CD4-positive, alpha-beta memory T cell (primary cell): ENCODE results near the gene RIPK1. TPM values are rescaled to one million over a fixed set of nuclear protein-coding genes. Genes with fewer than 3 reads are reported as not detected.
A peak's percentile ranks its signal among the peaks of the same experiment; 100 is the strongest.

Source experiments
- CTCF ChIA-PET: fragments of 350-600 bp; sonication (Branson Sonifier 250); formaldehyde crosslinking; loops from one replicate; lab custom pipeline; 2021; ENCODE audit warnings: inconsistent platforms; ENCODE audit not compliant: partially characterized antibody; lab: Charles Lee
- POLR2A ChIA-PET: fragments of 350-600 bp; sonication (Branson Sonifier 250); formaldehyde crosslinking; loops from one replicate; lab custom pipeline; 2021; ENCODE audit not compliant: partially characterized antibody; lab: Charles Lee
- DNase-seq, 5 donors: peaks; one replicate each; pipeline versions ENCODE4 v3.0.0 to v3.0.0-alpha.2; 2020 to 2022; ENCODE audit warnings: mixed read lengths in 1 of 5
- H3K27ac ChIP-seq: one replicate; pipeline ENCODE4 v1.7.0; 2013; ENCODE audit warnings: low read depth, low read length
- H3K27me3 ChIP-seq: 2 replicates; pipeline ENCODE4 v1.7.0; 2013; ENCODE audit warnings: mild to moderate bottlenecking, low read length, moderate library complexity; ENCODE audit not compliant: insufficient read depth
- H3K36me3 ChIP-seq: 2 replicates; pipeline ENCODE4 v1.7.0; 2013; ENCODE audit warnings: mild to moderate bottlenecking, low read length, moderate library complexity; ENCODE audit not compliant: insufficient read depth
- H3K4me1 ChIP-seq: 2 replicates; pipeline ENCODE4 v1.7.0; 2013; ENCODE audit warnings: mild to moderate bottlenecking, low read length, moderate library complexity; ENCODE audit not compliant: insufficient read depth
- H3K4me3 ChIP-seq, 2 donors: one replicate each; pipeline ENCODE4 v1.7.0; 2013; ENCODE audit warnings: low read length in 2 of 2, mild to moderate bottlenecking in 1 of 2
- H3K9me3 ChIP-seq, 2 donors: one replicate each; pipeline ENCODE4 v1.7.0; 2013; ENCODE audit warnings: low read length in 2 of 2, control low read depth in 1 of 2; ENCODE audit not compliant: control insufficient read depth in 1 of 2
- H3K27ac Mint-ChIP-seq, 7 donors: one replicate each; pipeline ENCODE4 v1.8.0; 2020 to 2021; ENCODE audit warnings: mixed read lengths in 7 of 7, mild to moderate bottlenecking in 6 of 7, inconsistent platforms in 3 of 7, moderate library complexity in 3 of 7
- H3K27me3 Mint-ChIP-seq, 2 donors: one replicate each; pipeline ENCODE4 v1.8.0; 2020 to 2021; ENCODE audit warnings: mixed read lengths in 2 of 2
- H3K36me3 Mint-ChIP-seq, 2 donors: one replicate each; pipeline ENCODE4 v1.8.0; 2020 to 2021; ENCODE audit warnings: mixed read lengths in 2 of 2, inconsistent platforms in 1 of 2, mild to moderate bottlenecking in 1 of 2
- H3K4me1 Mint-ChIP-seq, 4 donors: one replicate each; pipeline ENCODE4 v1.8.0; 2020 to 2021; ENCODE audit warnings: mixed read lengths in 4 of 4, mild to moderate bottlenecking in 1 of 4
- H3K4me3 Mint-ChIP-seq, 8 donors: one replicate each; pipeline ENCODE4 v1.8.0; 2020 to 2021; ENCODE audit warnings: mixed read lengths in 8 of 8, mild to moderate bottlenecking in 7 of 8, moderate library complexity in 6 of 8, inconsistent platforms in 3 of 8
- H3K9me3 Mint-ChIP-seq, 8 donors: one replicate each; pipeline ENCODE4 v1.8.0; 2020 to 2021; ENCODE audit warnings: mixed read lengths in 8 of 8, mild to moderate bottlenecking in 5 of 8, inconsistent platforms in 3 of 8, moderate library complexity in 1 of 8
- intact Hi-C: fragments of 100-400 bp; cut with micrococcal nuclease; formaldehyde crosslinking; loops from one replicate; pipeline ENCODE4 v1.15.1; 2023
- polyA plus RNA-seq, 2 donors: library from polyadenylated mRNA; unstranded; fragments of 300-500 nt; fragmentation: Illumina TruSeq; gene quantifications; one replicate each; pipeline ENCODE4 v1.2.3, GENCODE V29; 2021
- total RNA-seq, 2 experiments: library from RNA; stranded (reverse); gene quantifications; one replicate each; pipeline ENCODE4 v1.2.3, GENCODE V29; 2021

RIPK1 gene
- total and polyA plus RNA-seq, 4 experiments from 2014 or later, result 13.1 to 39.0 (median 34.8) TPM

DNA sequence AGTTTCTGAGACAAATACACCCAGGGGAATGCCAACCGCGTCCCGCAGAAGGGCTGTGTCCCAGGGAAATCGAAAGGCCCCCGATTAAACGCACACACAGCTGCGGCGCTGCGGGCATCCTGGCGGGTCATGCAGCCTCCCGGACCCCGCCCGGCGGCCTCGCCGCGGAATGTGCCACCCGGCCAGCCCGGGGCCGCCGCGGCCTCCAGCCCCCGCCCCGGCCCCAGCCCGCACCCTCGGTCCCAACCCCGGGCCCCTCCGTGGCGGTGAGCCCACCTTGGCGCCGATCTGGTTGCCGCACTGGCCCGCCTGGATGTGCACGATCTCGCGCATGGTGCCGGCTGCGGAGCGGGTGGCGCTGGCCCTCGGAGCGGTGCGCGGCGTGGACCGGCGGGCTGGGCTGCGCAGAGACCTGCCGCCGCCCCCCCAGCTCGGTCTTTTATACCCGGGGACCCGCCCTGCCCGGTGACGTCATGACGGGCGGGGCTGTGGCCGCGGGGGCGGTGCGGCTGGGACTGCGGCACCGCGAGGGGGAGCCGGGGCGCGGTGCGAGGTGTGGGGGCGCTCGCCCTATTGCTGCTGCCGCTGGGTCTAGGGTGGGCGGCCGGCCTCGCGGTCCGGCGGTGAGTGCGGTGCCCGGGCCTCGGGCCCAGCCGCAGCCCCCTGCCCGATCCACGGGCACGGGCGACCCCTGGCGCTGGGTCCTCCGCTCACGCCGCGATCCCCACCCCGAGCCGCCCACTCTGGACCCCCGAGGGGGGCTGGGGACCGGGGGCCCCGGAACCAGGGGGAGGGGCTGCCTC is 89.0 kb downstream of the RIPK1 start, which contains the start of gene TUBB2A:
TUBB2A (minus strand) TSS at position 414 of the 803 bp plus-strand sequence; CDS start at position 333, 81 bp downstream.
- intact Hi-C loops, result loop anchor here (1.0 to 2.0 kb wide), 5 partner anchors 31 to 101 kb away; partner anchors contain the start of genes BPHL, PSMG4 and RIPK1
- Histone ChIP-seq H3K9me3 (no peaks in the 10 kb centered on the region), H3K4me1 (peaks cover 30% of the 10 kb centered on the region), H3K27ac (peak within 1 kb of the TSS; percentile 81), H3K4me3 (peak within 1 kb of the TSS; percentile 49 to 81), H3K36me3 (no peaks in the 10 kb centered on the region), H3K27me3 (no peaks in the 10 kb centered on the region)
- ChIA-PET CTCF (interaction anchor here (0.6 to 3.9 kb wide), 20 partner anchors 8 to 575 kb away, joined by 3 to 37 read pairs (median 4); no protein-coding TSS in a partner anchor), POLR2A (interaction anchor here (0.5 to 2.5 kb wide), 14 partner anchors 9 to 902 kb away, joined by 3 to 10 read pairs (median 6); partner anchors contain the start of genes BPHL, PSMG4 and RIPK1)
- H3K36me3 Mint-ChIP-seq, result peaks cover 14 to 16% of the 10 kb centered on the region in 2 donors
- H3K9me3 Mint-ChIP-seq, result no peaks in the 10 kb centered on the region
- H3K27me3 Mint-ChIP-seq, result no peaks in the 10 kb centered on the region
- peaks cover 21 to 44% (median 32%) of the 10 kb centered on the region in 4 donors for H3K4me1 Mint-ChIP-seq
- peak; percentile 83 to 95 (median 91) for DNase-seq
- H3K27ac Mint-ChIP-seq, result peak within 1 kb of the TSS; percentile 86 to 97 (median 94)
- peak within 1 kb of the TSS; percentile 88 to 95 (median 92) for H3K4me3 Mint-ChIP-seq

DNA sequence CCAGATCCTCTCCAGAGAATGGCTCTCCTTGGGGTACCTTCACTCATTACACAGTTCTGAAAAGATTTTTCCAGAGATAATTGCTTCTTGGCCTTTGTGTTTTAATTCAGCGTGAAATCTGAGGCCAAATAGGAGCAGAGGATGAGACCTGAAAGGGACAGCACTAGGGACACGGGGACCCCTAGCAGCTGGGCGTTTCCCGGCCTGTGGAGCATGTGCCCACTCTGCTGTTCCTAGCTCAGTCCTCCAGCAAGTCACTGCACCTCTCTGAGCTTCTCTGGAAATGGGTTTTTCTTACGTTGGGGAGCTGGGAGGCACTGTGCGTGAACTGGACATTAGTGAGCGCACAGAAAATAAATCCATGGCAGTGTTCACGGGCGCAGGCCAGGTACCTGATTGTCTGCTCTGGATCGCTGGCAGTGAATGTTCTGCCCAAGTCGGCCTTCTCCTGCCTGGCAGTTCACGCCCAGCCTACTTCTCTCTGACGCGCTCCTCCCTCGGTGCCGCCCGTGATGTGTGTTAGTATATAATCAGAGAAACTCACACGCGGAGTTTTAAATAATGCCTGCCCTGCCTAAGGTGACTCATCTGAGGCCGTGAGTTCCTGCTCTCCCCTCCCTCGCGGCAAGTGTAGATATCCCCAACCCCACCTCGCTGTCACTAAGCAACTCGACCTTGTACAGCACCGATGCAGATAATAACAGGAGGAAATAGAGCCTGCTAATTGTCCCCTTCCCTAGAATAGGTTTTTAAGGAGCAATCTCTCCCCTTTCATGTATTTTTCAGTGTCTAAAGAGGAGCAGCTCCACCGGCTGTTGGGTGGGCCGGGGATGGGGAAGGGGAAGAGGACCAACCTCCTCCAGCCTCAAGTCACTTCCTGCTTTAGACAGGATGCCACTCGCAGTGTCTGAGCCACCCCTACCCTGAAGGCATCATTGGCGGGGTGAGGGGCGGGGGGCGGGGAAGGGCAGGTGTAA is 91.8 kb downstream of the RIPK1 start:
- Histone ChIP-seq H3K4me1 (peaks cover 36% of the 10 kb centered on the region), H3K27ac (peak overlapping the region; percentile 61), H3K27me3 (no peaks in the 10 kb centered on the region), H3K9me3 (no peaks in the 10 kb centered on the region), H3K4me3 (no peak overlapping the region), H3K36me3 (no peaks in the 10 kb centered on the region)
- Mint-ChIP-seq H3K4me3 (peak overlapping the region; percentile 43 to 83 (median 72)), H3K27me3 (no peaks in the 10 kb centered on the region), H3K9me3 (no peaks in the 10 kb centered on the region), H3K4me1 (peaks cover 29 to 61% (median 41%) of the 10 kb centered on the region in 4 donors), H3K36me3 (peaks cover 2 to 9% of the 10 kb centered on the region in 2 donors), H3K27ac (peak overlapping the region; percentile 86 to 97 (median 93))
- ChIA-PET POLR2A (interaction anchor here (2.0 kb wide), 1 partner anchor 49 kb away, joined by 4 read pairs; no protein-coding TSS in a partner anchor), CTCF (interaction anchor here (0.7 to 3.9 kb wide), 4 partner anchors 14 to 99 kb away, joined by 4 to 37 read pairs (median 8); partner anchors contain the start of gene PSMG4)
- intact Hi-C loops, result loop anchor here (5.0 kb wide), 3 partner anchors 163 to 857 kb away; partner anchors contain the start of genes NQO2 and SLC22A23
- DNase-seq, result peak; percentile 67 to 91 (median 78)

DNA sequence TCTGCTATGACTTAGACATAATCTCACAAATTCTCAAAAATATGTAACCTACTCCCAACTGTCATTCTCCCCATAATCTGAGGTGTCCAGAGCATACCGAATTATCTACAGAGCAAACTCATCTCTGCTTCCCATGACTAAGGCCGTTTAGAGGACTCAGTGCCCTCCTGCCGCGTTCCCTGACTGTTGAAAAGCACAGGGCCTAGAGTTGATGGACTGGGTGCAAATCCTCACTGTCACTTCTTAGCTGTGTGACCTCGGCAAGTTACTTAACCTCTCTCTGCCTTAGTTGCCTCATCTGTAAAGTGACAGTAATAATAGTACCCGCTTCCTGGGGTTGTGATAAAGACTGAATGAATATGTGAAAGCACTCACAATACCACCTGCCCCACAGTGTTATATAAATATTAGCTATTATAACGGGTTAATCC is 93.8 kb downstream of the RIPK1 start:
- POLR2A ChIA-PET, result interaction anchor here (0.8 to 2.1 kb wide), 8 partner anchors 9 to 139 kb away, joined by 3 to 6 read pairs (median 4); partner anchors contain the start of gene RIPK1
- Mint-ChIP-seq H3K4me1 (peaks cover 27 to 49% (median 33%) of the 10 kb centered on the region in 4 donors), H3K27ac (peak overlapping the region; percentile 55 to 97 (median 89))

DNA sequence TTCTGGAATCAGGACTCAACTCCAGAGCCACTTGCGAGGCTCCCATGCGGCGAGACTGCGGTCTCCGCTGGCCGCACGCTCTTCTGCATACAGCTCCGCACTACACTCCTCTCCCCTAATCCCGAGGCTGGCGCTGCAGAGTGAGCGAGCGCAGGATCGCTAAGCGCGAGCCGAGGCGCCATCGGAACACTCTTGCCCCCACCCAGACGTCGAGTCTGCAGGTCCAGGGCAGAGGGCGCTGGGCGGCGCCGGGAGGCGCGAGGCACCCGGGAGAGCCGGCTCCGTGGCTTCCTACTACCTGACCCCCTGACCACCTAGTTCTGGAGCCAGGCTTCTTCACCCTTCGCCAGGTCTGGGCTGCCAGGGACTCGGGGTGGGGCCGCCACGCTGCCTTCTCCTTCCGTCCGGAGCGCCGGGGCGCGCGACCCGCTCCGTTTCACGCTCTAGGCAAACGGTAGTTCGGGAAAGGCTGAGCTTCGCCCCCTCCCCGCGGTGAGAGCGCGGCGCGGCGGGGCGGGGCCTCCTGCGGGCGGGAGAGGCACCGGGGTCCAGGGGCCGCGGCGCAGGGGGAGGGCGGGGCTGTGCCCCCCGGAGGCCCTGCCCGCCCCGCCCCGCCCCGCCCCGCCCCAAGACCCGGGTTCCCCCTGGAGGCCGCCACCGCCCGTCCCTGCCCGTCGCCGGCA is 94.4 kb downstream of the RIPK1 start:
- intact Hi-C loops, result loop anchor here (1.0 to 5.0 kb wide), 6 partner anchors 36 to 855 kb away; partner anchors contain the start of genes NQO2 and SLC22A23
- Mint-ChIP-seq H3K4me3 (peak overlapping the region; percentile 84 to 91 (median 85)), H3K9me3 (no peaks in the 10 kb centered on the region), H3K4me1 (peaks cover 27 to 49% (median 33%) of the 10 kb centered on the region in 4 donors), H3K36me3 (peaks cover 0 to 5% of the 10 kb centered on the region in 2 donors), H3K27ac (peak overlapping the region; percentile 81 to 97 (median 87)), H3K27me3 (peaks cover 0 to under 1% of the 10 kb centered on the region in 2 donors)
- peak; percentile 48 to 72 (median 55) for DNase-seq
- Histone ChIP-seq H3K36me3 (no peaks in the 10 kb centered on the region), H3K27ac (peak overlapping the region; percentile 58), H3K4me1 (peaks cover 35% of the 10 kb centered on the region), H3K4me3 (peak overlapping the region; percentile 53 to 61), H3K27me3 (no peaks in the 10 kb centered on the region), H3K9me3 (no peaks in the 10 kb centered on the region)
- POLR2A ChIA-PET, result interaction anchor here (0.8 to 2.1 kb wide), 10 partner anchors 9 to 173 kb away, joined by 3 to 6 read pairs (median 3); partner anchors contain the start of gene RIPK1
- CTCF ChIA-PET, result interaction anchor here (1.0 to 2.9 kb wide), 4 partner anchors 12 to 92 kb away, joined by 3 to 14 read pairs (median 4); no protein-coding TSS in a partner anchor

More for the DNA sequence above, 93.8 kb downstream of the RIPK1 start:
- Histone ChIP-seq H3K4me3 (peak overlapping the region in 1 of 2 donors; percentile 61), H3K27me3 (no peaks in the 10 kb centered on the region), H3K27ac (peak overlapping the region; percentile 58), H3K36me3 (no peaks in the 10 kb centered on the region), H3K4me1 (peaks cover 36% of the 10 kb centered on the region), H3K9me3 (no peaks in the 10 kb centered on the region)
- Mint-ChIP-seq H3K36me3 (peaks cover 0 to 5% of the 10 kb centered on the region in 2 donors), H3K9me3 (no peaks in the 10 kb centered on the region), H3K27me3 (no peaks in the 10 kb centered on the region), H3K4me3 (peak overlapping the region; percentile 55 to 91 (median 82))
- DNase-seq, result no peak
- CTCF ChIA-PET, result interaction anchor here (1.0 to 2.9 kb wide), 4 partner anchors 12 to 92 kb away, joined by 3 to 14 read pairs (median 4); no protein-coding TSS in a partner anchor
- intact Hi-C loops, result loop anchor here (1.0 to 5.0 kb wide), 6 partner anchors 35 to 855 kb away; partner anchors contain the start of genes NQO2 and SLC22A23

DNA sequence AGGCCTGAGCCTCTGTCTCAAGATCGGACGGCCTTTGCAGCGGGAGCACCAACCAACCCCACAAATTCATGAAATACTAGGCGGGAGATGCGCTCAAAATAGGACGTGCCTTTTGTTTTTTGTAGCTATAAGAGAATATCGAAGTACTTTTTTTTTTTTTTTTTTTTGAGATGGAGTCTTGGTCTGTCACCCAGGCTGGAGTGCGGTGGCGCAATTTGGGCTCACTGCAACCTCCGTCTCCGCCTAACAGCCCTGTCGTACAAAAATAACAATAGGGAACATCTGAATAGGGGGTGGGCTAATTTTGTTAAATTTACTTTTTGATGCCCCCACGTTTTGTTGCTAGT is 94.9 kb downstream of the RIPK1 start:
- H3K36me3 ChIP-seq, result no peaks in the 10 kb centered on the region
- peaks cover 0 to 3% of the 10 kb centered on the region in 2 donors for H3K27me3 Mint-ChIP-seq
- intact Hi-C loops, result loop anchor here (2.0 to 5.0 kb wide), 5 partner anchors 36 to 854 kb away; partner anchors contain the start of genes NQO2 and SLC22A23
- ChIA-PET POLR2A (interaction anchor here (0.9 to 2.1 kb wide), 8 partner anchors 11 to 174 kb away, joined by 3 to 6 read pairs (median 3); partner anchors contain the start of gene RIPK1), CTCF (interaction anchor here (1.1 to 2.9 kb wide), 3 partner anchors 13 to 88 kb away, joined by 3 to 14 read pairs (median 6); no protein-coding TSS in a partner anchor)
- H3K4me3 Mint-ChIP-seq, result peak overlapping the region; percentile 73 to 91 (median 85)
- DNase-seq, result no peak
- no peaks in the 10 kb centered on the region for H3K9me3 ChIP-seq
- no peak overlapping the region for H3K27ac ChIP-seq
- H3K9me3 Mint-ChIP-seq, result no peaks in the 10 kb centered on the region
- H3K4me1 ChIP-seq, result peaks cover 30% of the 10 kb centered on the region
- H3K4me1 Mint-ChIP-seq, result peaks cover 25 to 45% (median 31%) of the 10 kb centered on the region in 4 donors
- no peaks in the 10 kb centered on the region for H3K27me3 ChIP-seq
- peaks cover 0 to 4% of the 10 kb centered on the region in 2 donors for H3K36me3 Mint-ChIP-seq
- H3K4me3 ChIP-seq, result peak overlapping the region; percentile 7 to 61
- peak overlapping the region; percentile 29 to 87 (median 70) for H3K27ac Mint-ChIP-seq
